Duodenal mucosa (tissue), 2 donors: ENCODE data around the gene CYP39A1.

Experiments
- H3K27ac ChIP-seq: one replicate; pipeline ENCODE4 v1.7.0; 2013; ENCODE audit warnings: low read depth, low read length
- H3K27me3 ChIP-seq, 2 donors: one replicate each; pipeline ENCODE4 v1.7.0; 2013; ENCODE audit warnings: low read length in 2 of 2, control low read depth in 1 of 2; ENCODE audit not compliant: insufficient read depth in 2 of 2, control insufficient read depth in 1 of 2
- H3K36me3 ChIP-seq, 2 donors: one replicate each; pipeline ENCODE4 v1.7.0; 2013; ENCODE audit warnings: low read length in 2 of 2, control low read depth in 1 of 2; ENCODE audit not compliant: insufficient read depth in 2 of 2, control insufficient read depth in 1 of 2
- H3K4me1 ChIP-seq, 2 donors: one replicate each; pipeline ENCODE4 v1.7.0; 2013; ENCODE audit warnings: low read length in 2 of 2, control low read depth in 1 of 2; ENCODE audit not compliant: insufficient read depth in 2 of 2, control insufficient read depth in 1 of 2
- H3K4me3 ChIP-seq, 2 donors: one replicate each; pipeline ENCODE4 v1.7.0; 2013; ENCODE audit warnings: low read length in 2 of 2, low read depth in 1 of 2
- H3K9ac ChIP-seq, 2 donors: one replicate each; pipeline ENCODE4 v1.7.0; 2013; ENCODE audit warnings: low read length in 2 of 2, low read depth in 1 of 2
- H3K9me3 ChIP-seq, 2 donors: one replicate each; pipeline ENCODE4 v1.7.0; 2013; ENCODE audit warnings: low read length in 2 of 2, control low read depth in 1 of 2; ENCODE audit not compliant: control insufficient read depth in 1 of 2

The CYP39A1 gene

DNA sequence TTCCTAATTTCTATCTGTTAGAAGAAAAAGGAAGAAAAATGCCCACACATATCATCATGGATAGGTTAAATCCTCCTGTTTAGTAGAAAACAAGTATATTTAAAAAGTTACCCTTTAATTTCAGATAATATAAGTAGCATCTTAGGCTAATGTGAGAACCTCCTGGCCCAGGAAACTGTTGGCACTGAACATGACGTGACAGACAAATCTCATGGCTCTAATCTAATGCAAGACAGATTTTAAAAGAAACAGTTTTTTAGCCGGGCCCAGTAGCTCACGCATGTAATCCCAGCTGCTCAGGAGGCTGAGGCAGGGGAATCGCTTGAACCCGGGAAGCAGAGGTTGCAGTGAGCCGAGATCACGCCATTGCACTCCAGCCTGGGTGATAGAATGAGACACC lies 22.9 kb downstream of the CYP39A1 start:
- H3K27me3 ChIP-seq: no peaks in the 10 kb centered on the region
- no peaks in the 10 kb centered on the region for H3K9me3 ChIP-seq
- no peak overlapping the region for H3K27ac ChIP-seq
- no peak overlapping the region for H3K9ac ChIP-seq
- H3K36me3 ChIP-seq: no peaks in the 10 kb centered on the region
- no peak overlapping the region for H3K4me3 ChIP-seq
- H3K4me1 ChIP-seq: no peaks in the 10 kb centered on the region

DNA sequence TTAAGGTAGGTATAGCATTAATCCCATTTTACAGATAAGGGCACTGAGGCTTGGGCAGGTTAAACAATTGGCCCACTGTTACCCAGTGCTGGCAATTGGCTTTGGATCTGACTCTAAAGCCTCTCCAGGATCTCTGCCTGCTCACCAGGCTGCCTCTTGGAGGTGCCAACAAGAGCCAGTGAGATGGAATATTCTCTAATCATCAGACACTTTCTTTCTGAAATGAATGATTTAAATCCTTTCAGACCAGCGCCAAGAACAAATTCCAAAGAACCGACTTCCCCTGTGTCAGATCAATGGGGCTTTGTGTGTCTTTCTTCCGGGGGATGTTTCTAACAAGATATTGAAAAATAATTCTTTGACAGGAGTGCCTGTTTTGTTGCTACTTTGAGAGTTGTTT lies 23.6 kb downstream of the CYP39A1 start:
- Histone ChIP-seq H3K9ac (no peak overlapping the region), H3K27me3 (no peaks in the 10 kb centered on the region), H3K9me3 (no peaks in the 10 kb centered on the region), H3K4me3 (no peak overlapping the region), H3K36me3 (no peaks in the 10 kb centered on the region), H3K27ac (no peak overlapping the region), H3K4me1 (no peaks in the 10 kb centered on the region)

DNA sequence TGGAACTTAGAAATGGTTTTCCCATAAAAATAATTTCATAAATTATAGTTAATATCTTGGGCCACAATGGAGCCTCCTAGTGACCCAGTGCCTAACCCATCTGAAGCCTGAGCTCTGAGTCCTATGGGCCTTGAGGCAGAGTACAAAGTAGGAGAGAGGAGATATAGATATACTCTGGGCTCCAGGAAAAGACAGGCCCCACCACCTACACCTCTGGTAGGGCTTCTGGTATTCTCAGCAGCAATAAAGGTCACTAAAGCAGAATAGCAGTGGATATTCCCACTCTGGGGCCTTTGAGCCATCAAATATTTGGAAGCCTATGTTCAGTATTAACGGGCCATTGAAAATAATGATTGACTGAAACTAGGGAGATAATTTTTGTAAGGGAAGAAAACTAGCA lies 24.1 kb downstream of the CYP39A1 start:
- Histone ChIP-seq H3K9me3 (no peaks in the 10 kb centered on the region), H3K27me3 (no peaks in the 10 kb centered on the region), H3K36me3 (no peaks in the 10 kb centered on the region), H3K4me3 (no peak overlapping the region), H3K4me1 (no peaks in the 10 kb centered on the region), H3K9ac (no peak overlapping the region), H3K27ac (no peak overlapping the region)

DNA sequence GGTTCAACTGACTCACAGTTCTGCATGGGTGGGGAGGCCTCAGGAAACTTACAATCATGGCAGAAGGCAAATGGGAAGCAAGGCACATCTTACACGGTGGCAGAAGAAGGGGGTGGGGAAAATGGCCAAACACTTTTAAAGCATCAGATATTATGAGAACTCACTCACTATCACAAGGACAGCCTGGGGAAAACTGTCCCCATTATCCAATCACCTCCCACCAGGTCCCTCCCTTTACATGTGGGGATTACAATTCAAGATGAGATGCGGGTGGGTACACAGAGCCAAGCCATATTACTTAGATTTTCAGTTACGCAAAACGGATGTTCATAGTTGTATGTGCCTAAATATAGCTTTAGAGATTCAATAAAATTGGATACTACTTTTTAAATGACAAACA lies 25.6 kb downstream of the CYP39A1 start:
- Histone ChIP-seq H3K27ac (no peak overlapping the region), H3K4me3 (no peak overlapping the region), H3K9me3 (no peaks in the 10 kb centered on the region), H3K4me1 (no peaks in the 10 kb centered on the region), H3K9ac (no peak overlapping the region), H3K27me3 (no peaks in the 10 kb centered on the region), H3K36me3 (no peaks in the 10 kb centered on the region)

DNA sequence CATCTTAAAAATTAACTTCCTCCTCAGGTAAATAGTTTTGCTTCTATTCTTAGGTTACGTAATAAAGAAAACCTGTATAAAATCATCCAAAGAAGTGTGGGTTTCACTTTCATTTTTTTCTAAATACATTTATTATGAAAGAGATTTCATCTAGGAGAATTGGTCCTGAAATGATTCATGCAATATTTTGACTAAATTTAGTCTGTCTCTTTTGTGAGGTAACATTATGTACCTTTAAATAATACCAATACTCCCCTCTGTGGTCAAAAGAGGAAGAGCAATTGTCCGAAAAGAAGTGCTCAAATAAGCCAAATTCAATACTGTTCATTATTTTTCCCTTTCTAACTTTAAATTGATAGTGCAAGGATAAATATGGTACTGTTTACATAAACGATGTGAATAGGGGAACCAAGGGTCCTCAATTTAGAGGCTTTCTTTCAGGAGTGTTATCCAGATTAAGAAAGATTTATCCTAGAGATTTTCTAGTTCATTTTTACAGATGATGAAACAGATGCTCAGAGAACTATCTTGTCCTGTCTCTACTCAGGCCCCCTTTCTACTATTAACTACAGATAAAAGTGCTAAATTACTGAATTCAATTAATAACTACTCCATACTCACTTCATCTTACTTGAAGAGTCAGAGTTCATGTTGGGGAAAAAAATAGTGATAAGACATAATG lies 26.2 kb downstream of the CYP39A1 start:
- H3K36me3 ChIP-seq: no peaks in the 10 kb centered on the region
- H3K9me3 ChIP-seq: no peaks in the 10 kb centered on the region
- no peak overlapping the region for H3K27ac ChIP-seq
- no peak overlapping the region for H3K4me3 ChIP-seq
- H3K27me3 ChIP-seq: no peaks in the 10 kb centered on the region
- no peak overlapping the region for H3K9ac ChIP-seq
- no peaks in the 10 kb centered on the region for H3K4me1 ChIP-seq

DNA sequence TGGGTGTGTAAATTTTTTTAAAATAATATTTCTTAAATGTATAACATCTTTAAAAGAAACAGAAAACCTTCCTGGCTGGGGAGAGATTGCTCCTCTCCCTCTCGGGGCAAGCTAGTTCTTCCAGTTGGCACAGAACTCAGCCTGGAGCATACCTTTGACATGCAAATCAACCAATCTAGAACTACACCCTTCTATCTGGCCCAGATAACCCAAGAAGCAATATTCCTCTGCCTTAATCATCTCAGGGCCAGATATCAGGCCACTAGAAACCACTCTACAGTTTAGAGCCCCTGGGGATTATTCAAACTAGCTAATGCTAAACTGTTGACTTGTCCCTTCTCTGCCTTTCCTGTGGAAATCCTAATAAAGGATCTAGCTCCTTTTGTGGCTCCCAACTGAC lies 33.9 kb downstream of the CYP39A1 start:
- Histone ChIP-seq H3K36me3 (no peaks in the 10 kb centered on the region), H3K9ac (no peak overlapping the region), H3K4me3 (no peak overlapping the region), H3K4me1 (no peaks in the 10 kb centered on the region), H3K27ac (no peak overlapping the region), H3K27me3 (no peaks in the 10 kb centered on the region), H3K9me3 (no peaks in the 10 kb centered on the region)

DNA sequence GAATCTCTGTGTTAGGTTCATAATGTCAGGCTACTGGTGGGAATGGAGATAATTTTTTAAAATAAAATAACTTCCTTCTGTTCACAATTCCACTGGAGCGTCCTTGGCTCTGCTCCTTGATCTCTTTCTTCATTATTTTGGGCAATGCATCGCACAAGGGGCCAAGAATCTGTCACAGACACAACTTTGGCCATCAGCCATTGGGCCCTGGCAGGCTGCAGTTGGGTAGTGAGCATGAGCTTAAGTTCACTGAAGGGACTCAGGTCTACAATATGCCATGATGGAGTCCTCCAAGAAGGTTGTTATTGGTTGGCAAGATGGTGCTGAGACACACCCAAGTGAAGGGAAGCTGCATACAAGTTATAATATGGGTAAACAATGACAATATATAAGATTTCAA lies 40.0 kb downstream of the CYP39A1 start:
- no peak overlapping the region for H3K27ac ChIP-seq
- H3K4me3 ChIP-seq: no peak overlapping the region
- H3K4me1 ChIP-seq: no peaks in the 10 kb centered on the region

DNA sequence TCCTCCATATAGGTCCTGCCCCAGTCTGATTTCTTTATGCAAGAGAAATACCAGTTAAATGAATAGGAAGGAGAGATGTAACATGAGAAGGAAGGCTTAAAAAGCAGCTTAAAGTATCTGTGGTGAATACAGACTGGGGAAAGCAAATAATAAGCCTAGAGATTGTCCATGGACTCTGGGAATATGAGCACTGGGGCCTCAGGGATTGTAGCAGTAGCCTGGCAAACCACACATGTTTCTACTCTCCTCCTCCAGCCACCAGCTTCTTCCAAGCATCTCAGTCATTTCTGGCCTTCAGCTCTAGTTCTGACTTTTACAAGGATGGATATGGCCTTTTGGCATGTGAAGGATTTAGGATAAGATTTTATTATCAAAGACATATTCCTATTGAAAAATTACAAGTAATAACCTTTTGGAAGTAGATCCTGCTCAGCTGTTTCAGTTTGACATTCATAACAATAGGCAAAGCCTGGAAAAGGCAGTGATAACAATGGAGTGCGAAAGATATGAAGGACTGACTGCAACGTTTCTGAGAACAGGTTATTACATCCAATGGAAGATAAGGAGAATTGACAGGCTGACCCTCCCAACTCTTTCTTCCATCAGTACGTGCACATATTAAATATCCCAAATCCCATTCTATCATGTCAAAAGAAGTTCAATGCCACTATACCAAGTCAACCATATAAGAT lies 41.6 kb downstream of the CYP39A1 start:
- Histone ChIP-seq H3K27me3 (no peaks in the 10 kb centered on the region), H3K36me3 (no peaks in the 10 kb centered on the region), H3K4me1 (no peaks in the 10 kb centered on the region), H3K27ac (no peak overlapping the region), H3K4me3 (no peak overlapping the region), H3K9ac (no peak overlapping the region), H3K9me3 (no peaks in the 10 kb centered on the region)

More for the DNA sequence above, 40.0 kb downstream of the CYP39A1 start:
- H3K27me3 ChIP-seq: no peaks in the 10 kb centered on the region
- H3K9me3 ChIP-seq: no peaks in the 10 kb centered on the region
- H3K36me3 ChIP-seq: no peaks in the 10 kb centered on the region
- no peak overlapping the region for H3K9ac ChIP-seq

DNA sequence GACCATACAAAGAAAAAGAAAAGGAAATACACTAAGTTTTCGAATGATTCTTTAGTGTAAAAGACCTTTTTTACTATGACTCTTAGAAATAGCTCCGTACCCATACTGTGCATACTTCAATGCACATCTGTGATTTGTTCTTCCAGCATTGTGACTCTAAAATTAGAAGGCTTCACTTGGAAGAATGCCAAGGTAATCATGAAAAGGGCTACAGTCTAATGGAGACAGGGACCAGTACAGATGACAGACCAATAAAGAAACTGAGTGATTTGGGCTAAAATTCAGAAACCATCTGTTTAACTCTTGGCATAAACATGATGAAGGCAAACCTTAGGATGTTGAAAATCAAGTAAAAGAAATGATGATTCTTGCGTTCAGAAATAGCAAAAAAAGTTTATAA lies 46.3 kb downstream of the CYP39A1 start:
- no peak overlapping the region for H3K27ac ChIP-seq
- H3K9me3 ChIP-seq: no peaks in the 10 kb centered on the region
- H3K27me3 ChIP-seq: no peaks in the 10 kb centered on the region
- H3K4me3 ChIP-seq: no peak overlapping the region
- no peaks in the 10 kb centered on the region for H3K4me1 ChIP-seq
- no peaks in the 10 kb centered on the region for H3K36me3 ChIP-seq
- H3K9ac ChIP-seq: no peak overlapping the region

DNA sequence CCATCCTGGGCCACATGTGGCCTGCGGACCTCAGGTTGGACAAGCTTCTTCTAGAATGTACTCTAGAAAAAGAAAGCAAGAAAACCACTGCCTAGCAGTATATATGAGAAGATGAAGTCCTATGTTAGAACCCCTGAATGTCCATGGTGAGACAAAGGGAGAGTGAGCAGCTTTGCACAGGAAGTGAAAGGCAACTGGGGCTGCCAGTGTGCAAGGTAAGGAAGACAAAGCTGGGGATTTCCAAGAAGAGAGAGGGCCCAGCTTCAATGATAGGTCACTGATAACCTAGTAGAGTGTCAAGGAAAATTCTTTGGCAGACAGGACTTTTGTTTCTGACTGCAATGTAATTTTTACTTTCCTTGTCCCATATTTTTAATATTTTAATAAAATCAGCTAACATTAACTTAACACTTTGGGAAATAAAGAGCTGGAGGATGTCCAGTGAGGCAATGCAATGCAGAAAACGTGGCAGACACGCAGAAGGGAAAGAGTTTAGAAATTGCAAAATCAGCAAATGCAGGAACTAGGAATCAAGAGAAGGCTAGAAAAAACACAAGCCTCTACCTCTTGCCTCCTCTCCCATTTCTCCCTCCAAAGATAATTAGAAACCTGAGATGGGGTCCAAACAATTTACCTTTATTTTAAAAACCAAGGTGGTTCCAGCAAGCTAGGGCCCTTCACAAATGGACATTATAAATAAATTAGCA lies 47.4 kb downstream of the CYP39A1 start:
- no peaks in the 10 kb centered on the region for H3K27me3 ChIP-seq
- no peak overlapping the region for H3K4me3 ChIP-seq
- no peaks in the 10 kb centered on the region for H3K36me3 ChIP-seq
- H3K27ac ChIP-seq: no peak overlapping the region
- H3K4me1 ChIP-seq: no peaks in the 10 kb centered on the region
- H3K9me3 ChIP-seq: no peaks in the 10 kb centered on the region
- no peak overlapping the region for H3K9ac ChIP-seq
